ENCODE data around the gene SCP2D1.

SCP2D1 gene

GRCh38 chr20:18815194-18815942, 1.8 kb downstream of the SCP2D1 start:
- no peak for DNase-seq

GRCh38 chr20:18822832-18823231, 9.2 kb downstream of the SCP2D1 start:
- DNase-seq: no peak

- DNase-seq: no peak
These were observed 18.4 kb downstream of the SCP2D1 start for GRCh38 chr20:18831830-18832499.

- DNase-seq: no peak
These were observed 19.1 kb downstream of the SCP2D1 start for GRCh38 chr20:18832546-18833200.

- DNase-seq: no peak
These were observed 22.1 kb downstream of the SCP2D1 start for GRCh38 chr20:18835466-18836256.

- DNase-seq: no peak
These were observed 24.1 kb downstream of the SCP2D1 start for GRCh38 chr20:18837718-18838117.

- no peak for DNase-seq
These were observed 26.1 kb downstream of the SCP2D1 start for GRCh38 chr20:18839507-18840247.

GRCh38 chr20:18840248-18840645, 26.7 kb downstream of the SCP2D1 start:
- no peak for DNase-seq

GRCh38 chr20:18845017-18845416, 31.4 kb downstream of the SCP2D1 start:
- DNase-seq: no peak

- no peak for DNase-seq
These were observed 33.7 kb downstream of the SCP2D1 start for GRCh38 chr20:18847226-18847755.

- DNase-seq: no peak
These were observed 35.5 kb downstream of the SCP2D1 start for GRCh38 chr20:18849131-18849530.

GRCh38 chr20:18851629-18852028, 38.0 kb downstream of the SCP2D1 start:
- no peak for DNase-seq

GRCh38 chr20:18852318-18852717, 38.7 kb downstream of the SCP2D1 start:
- DNase-seq: no peak

- no peak for DNase-seq
These were observed 39.6 kb downstream of the SCP2D1 start for GRCh38 chr20:18853216-18853615.

GRCh38 chr20:18853946-18854646, 40.5 kb downstream of the SCP2D1 start:
- no peak for DNase-seq

GRCh38 chr20:18855882-18856281, 42.3 kb downstream of the SCP2D1 start:
- no peak for DNase-seq

- no peak for DNase-seq
These were observed 43.3 kb downstream of the SCP2D1 start for GRCh38 chr20:18856873-18857272.

GRCh38 chr20:18857640-18858039, 44.1 kb downstream of the SCP2D1 start:
- DNase-seq: no peak

- DNase-seq: no peak
These were observed 45.2 kb downstream of the SCP2D1 start for GRCh38 chr20:18858816-18859215.
